ENCODE measurements around the gene AQP7. TPM values are rescaled to one million over a fixed set of nuclear protein-coding genes. Genes with fewer than 3 reads are reported as not detected.
"Not testable (repeated sequence)": the region's sequence is repeated elsewhere in the genome, so short reads cannot be mapped to it uniquely, and the experiment has no call there.

Gene AQP7
- total and polyA plus RNA-seq, 4 donors = 0.74 to 3.9 (median 1.5) TPM

GRCh38 chr9:33385979-33386640, 16.3 kb downstream of the AQP7 start:
- WGBS, 2 donors = 82 to 89% methylated on average over 23 of the region's 23 CpGs
- not testable (repeated sequence) for H3K9me3 ChIP-seq (ENCODE audit: control insufficient read depth in 4 of 4, insufficient read depth in 3 of 4, low read length in 3 of 4); H3K9ac ChIP-seq (ENCODE audit: insufficient read depth in 1 of 2, low read length in 2 of 2); DNase-seq; ATAC-seq (ENCODE audit: insufficient read depth, low FRiP score); H3K27ac ChIP-seq (ENCODE audit: low read depth in 1 of 2, low read length in 1 of 2); H3K4me3 ChIP-seq; H3K4me1 ChIP-seq (ENCODE audit: control insufficient read depth in 5 of 5, insufficient read depth in 5 of 5, low read length in 5 of 5); H3K27me3 ChIP-seq (ENCODE audit: control insufficient read depth in 3 of 3, insufficient read depth in 3 of 3, low read length in 2 of 3); H3K36me3 ChIP-seq (ENCODE audit: control insufficient read depth in 4 of 4, insufficient read depth in 4 of 4, low read length in 4 of 4)

- not testable (repeated sequence) for H3K4me1 ChIP-seq (ENCODE audit: control insufficient read depth in 5 of 5, insufficient read depth in 5 of 5, low read length in 5 of 5); DNase-seq; H3K27me3 ChIP-seq (ENCODE audit: control insufficient read depth in 3 of 3, insufficient read depth in 3 of 3, low read length in 2 of 3); H3K36me3 ChIP-seq (ENCODE audit: control insufficient read depth in 4 of 4, insufficient read depth in 4 of 4, low read length in 4 of 4); H3K9me3 ChIP-seq (ENCODE audit: control insufficient read depth in 4 of 4, insufficient read depth in 3 of 4, low read length in 3 of 4); H3K27ac ChIP-seq (ENCODE audit: low read depth in 1 of 2, low read length in 1 of 2); H3K9ac ChIP-seq (ENCODE audit: insufficient read depth in 1 of 2, low read length in 2 of 2); H3K4me3 ChIP-seq; ATAC-seq (ENCODE audit: insufficient read depth, low FRiP score)
- 95 to 96% methylated on average over 11 of the region's 11 CpGs for WGBS, 2 donors
Observed at GRCh38 chr9:33385536-33385935, 16.8 kb downstream of the AQP7 start.

GRCh38 chr9:33383396-33383795, 19.0 kb downstream of the AQP7 start:
- not testable (repeated sequence) for H3K27me3 ChIP-seq (ENCODE audit: control insufficient read depth in 3 of 3, insufficient read depth in 3 of 3, low read length in 2 of 3); H3K4me1 ChIP-seq (ENCODE audit: control insufficient read depth in 5 of 5, insufficient read depth in 5 of 5, low read length in 5 of 5); H3K36me3 ChIP-seq (ENCODE audit: control insufficient read depth in 4 of 4, insufficient read depth in 4 of 4, low read length in 4 of 4); DNase-seq; H3K27ac ChIP-seq (ENCODE audit: low read depth in 1 of 2, low read length in 1 of 2); ATAC-seq (ENCODE audit: insufficient read depth, low FRiP score); H3K9ac ChIP-seq (ENCODE audit: insufficient read depth in 1 of 2, low read length in 2 of 2); H3K4me3 ChIP-seq; H3K9me3 ChIP-seq (ENCODE audit: control insufficient read depth in 4 of 4, insufficient read depth in 3 of 4, low read length in 3 of 4)
- 95 to 96% methylated on average over 11 of the region's 11 CpGs for WGBS, 2 donors

DNA sequence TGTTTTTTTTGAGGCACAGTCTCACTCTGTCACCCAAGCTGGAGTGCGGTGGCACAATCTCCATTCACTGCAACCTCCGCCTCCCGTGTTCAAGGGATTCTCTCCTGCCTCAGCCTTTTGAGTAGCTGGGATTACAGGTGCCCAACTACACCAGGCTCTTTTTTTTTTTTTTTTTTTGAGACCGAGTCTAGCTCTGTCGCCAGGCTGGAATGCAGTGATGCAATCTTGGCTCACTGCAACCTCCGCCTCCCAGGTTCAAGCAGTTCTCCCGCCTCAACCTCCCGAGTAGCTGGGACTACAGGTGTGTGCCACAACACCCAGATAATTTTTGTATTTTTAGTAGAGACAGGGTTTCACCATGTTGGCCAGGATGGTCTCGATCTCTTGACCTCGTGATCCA, 20.0 kb downstream of the AQP7 start:
- H3K36me3 ChIP-seq (ENCODE audit: control insufficient read depth in 4 of 4, insufficient read depth in 4 of 4, low read length in 4 of 4); H3K27me3 ChIP-seq (ENCODE audit: control insufficient read depth in 3 of 3, insufficient read depth in 3 of 3, low read length in 2 of 3); H3K9me3 ChIP-seq (ENCODE audit: control insufficient read depth in 4 of 4, insufficient read depth in 3 of 4, low read length in 3 of 4); H3K4me1 ChIP-seq (ENCODE audit: control insufficient read depth in 5 of 5, insufficient read depth in 5 of 5, low read length in 5 of 5); DNase-seq; H3K4me3 ChIP-seq; ATAC-seq (ENCODE audit: insufficient read depth, low FRiP score); H3K9ac ChIP-seq (ENCODE audit: insufficient read depth in 1 of 2, low read length in 2 of 2); H3K27ac ChIP-seq (ENCODE audit: low read depth in 1 of 2, low read length in 1 of 2): not testable (repeated sequence)
- WGBS, 2 donors = 69 to 85% methylated on average over 8 to 10 of the region's 10 CpGs

GRCh38 chr9:33381231-33381791, 21.1 kb downstream of the AQP7 start:
- Histone ChIP-seq H3K9me3 (ENCODE audit: control insufficient read depth in 4 of 4, insufficient read depth in 3 of 4, low read length in 3 of 4) (no peaks in the 10 kb centered on the region), H3K27ac (ENCODE audit: low read depth in 1 of 2, low read length in 1 of 2) (no peak overlapping the region), H3K36me3 (ENCODE audit: control insufficient read depth in 4 of 4, insufficient read depth in 4 of 4, low read length in 4 of 4) (no peaks in the 10 kb centered on the region), H3K4me3 (no peak overlapping the region), H3K27me3 (ENCODE audit: control insufficient read depth in 3 of 3, insufficient read depth in 3 of 3, low read length in 2 of 3) (no peaks in the 10 kb centered on the region), H3K9ac (ENCODE audit: insufficient read depth in 1 of 2, low read length in 2 of 2) (peak overlapping the region in 1 of 2 donors; percentile 11), H3K4me1 (ENCODE audit: control insufficient read depth in 5 of 5, insufficient read depth in 5 of 5, low read length in 5 of 5) (peaks cover 0 to 3% (median 0%) of the 10 kb centered on the region in 5 donors)
- WGBS, 2 donors = 76 to 85% methylated on average over 11 of the region's 11 CpGs
- TF ChIP-seq, protein P1, sequence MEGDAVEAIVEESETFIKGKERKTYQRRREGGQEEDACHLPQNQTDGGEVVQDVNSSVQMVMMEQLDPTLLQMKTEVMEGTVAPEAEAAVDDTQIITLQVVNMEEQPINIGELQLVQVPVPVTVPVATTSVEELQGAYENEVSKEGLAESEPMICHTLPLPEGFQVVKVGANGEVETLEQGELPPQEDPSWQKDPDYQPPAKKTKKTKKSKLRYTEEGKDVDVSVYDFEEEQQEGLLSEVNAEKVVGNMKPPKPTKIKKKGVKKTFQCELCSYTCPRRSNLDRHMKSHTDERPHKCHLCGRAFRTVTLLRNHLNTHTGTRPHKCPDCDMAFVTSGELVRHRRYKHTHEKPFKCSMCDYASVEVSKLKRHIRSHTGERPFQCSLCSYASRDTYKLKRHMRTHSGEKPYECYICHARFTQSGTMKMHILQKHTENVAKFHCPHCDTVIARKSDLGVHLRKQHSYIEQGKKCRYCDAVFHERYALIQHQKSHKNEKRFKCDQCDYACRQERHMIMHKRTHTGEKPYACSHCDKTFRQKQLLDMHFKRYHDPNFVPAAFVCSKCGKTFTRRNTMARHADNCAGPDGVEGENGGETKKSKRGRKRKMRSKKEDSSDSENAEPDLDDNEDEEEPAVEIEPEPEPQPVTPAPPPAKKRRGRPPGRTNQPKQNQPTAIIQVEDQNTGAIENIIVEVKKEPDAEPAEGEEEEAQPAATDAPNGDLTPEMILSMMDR (IDR thresholded peaks at IDR 0.05; ENCODE audit: control extremely low read depth, extremely low read depth) = no peak
- ATAC-seq (ENCODE audit: insufficient read depth, low FRiP score) (no peak), DNase-seq (no peak)

Measured in lung (tissue), 12 donors.